ENCODE measurements around the gene ENGASE.

Gene ENGASE

DNA sequence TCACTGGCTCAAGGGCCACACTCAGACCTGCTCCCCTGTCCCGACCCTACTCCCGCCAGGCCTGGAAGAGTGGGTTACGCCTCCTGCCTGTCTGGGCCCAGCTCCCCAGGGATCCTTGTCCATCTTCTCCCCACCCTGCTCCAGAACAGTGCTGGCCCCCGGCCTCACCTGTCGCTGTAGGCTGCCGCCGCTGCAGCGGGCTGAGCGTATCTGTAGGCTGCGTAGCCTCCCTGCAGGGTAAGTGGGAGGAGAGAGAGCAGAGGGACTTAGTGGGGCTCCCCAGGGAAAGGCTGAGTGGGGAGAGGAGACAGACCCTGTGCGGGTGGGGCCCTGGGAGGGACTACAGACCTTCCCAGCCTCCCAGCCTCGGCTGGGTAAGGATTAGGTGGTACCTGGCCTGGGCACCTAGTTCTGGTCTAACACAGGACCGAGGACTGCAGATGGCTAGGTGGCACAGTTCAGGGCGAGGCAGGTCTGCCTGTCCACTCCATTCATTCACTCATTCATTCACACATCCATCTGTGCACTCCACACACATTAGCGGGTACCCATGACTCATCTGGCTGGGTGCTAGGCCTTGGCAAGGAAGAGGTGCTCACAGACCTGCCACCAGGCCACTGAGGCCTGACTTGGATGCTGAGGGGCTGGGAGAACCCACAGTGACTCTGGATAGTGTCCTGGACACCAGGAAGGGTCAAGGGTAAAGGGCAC, 20.9 kb downstream of the ENGASE start:
- no peak for DNase-seq

DNA sequence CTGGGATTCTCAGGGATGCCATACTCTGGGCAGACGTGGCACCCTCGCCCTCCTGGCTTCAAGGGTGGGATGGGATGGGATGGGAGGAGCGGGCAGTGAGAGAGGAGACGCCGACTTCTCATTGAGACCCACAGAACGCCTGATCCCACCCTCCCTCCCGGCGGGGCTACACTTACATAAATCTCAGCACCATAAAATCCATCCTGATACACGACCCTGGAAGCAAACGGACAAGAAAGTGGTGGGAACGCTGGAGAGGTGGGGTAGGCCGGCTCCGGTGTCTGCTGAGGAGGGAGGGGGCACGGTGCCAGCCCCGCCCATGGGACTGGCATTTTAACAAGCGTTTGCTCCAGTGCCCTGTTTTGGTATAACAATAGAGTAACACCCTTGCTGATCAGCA, 21.9 kb downstream of the ENGASE start:
- DNase-seq, result no peak

GRCh38 chr17:79097226-79098055, 22.8 kb downstream of the ENGASE start:
- DNase-seq, result no peak

DNA sequence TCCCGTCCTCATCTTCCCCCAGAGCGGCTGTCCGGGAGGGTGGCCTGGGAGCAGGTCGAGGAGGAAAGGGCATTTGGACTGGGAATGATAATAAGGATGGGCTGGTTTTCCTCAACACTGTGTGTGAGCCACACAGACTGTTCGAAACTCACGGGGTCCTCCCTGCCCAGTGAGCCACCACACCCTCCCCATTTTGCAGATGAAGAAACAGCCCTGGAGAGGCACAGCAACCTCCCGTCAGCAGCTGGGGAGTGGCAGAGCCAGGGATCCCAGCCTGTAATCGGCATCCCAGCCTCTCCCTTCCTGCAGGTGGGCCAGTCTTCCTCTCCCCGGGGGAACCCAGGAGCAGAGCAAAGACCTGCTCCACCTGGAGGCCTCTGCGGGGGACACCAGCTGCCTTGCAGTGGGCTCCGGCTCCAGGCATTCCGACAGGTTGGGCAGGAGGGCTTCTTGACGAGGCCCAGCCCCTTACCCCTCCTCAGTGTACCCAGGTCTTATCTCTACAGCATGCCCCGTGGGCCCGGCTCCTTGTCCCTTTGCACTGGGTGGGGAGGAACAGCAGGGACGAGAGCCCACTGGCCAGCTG, 23.8 kb downstream of the ENGASE start:
- DNase-seq, result no peak

DNA sequence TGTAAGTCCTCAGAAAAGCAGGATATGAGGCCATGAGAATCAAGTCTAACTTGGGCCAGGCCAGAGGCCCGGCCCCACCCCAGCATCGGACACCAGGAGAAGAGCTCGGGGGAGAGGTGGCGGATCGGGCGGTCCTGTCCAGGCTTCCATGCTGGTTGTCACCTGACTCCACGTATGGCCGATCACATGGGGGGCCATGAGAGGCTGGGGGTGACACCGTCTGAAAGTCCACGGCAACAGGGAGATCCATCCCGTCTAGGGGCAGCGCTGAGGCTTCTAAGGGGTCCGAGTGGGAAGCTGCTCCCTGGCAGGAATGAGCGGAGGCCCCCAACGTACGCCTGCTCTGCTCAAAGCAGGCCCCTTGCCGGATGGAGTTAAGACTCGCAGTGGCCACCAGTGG, 25.8 kb downstream of the ENGASE start:
- DNase-seq, result no peak

DNA sequence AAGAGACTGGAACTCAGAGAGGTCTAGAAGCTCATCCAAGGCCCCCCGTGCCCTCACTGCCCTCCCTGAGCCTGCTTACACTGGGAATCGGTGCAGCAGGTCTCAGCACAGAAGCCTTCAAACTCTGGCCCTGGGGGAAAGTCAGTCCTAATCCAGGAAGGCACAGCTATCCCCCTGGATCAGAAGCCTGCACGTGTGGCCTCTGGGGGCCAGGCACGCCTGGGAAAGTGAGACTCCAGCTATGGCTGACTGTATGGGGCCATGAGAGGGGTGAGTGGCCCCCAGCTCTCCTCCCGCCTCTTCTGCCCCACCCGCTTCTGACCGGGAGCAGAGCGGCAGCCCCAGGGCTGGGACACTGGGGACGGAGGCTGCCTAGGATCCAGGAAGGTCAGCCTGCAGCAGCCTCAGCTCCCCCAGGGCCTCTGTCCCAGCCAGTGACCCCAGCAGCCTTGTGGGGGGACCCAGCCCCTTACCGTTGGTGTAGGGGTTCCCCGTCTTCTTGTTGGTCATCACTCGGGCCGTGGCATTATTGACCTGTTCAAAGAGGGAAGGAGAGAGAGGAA, 26.6 kb downstream of the ENGASE start:
- no peak for DNase-seq

DNA sequence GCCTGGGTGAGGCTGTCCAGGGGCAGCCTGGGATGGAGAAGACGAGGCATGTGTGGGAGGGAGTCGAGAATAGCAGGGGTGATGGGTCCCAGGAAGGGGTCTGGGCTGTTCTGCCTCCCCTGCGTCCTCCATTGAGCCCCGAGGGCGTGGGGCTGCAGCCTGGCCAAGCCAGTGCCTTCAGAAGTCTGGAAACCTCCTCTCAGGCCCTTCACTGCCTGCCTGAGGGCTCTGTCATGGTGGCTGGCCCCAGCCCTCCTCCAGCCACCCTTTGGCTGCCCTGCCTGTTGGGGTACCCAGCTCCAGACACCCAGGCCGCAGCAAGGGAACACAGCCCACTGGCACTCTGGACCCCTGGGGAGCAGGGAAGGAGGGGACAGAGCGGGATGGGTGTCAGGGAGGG, 27.6 kb downstream of the ENGASE start:
- DNase-seq, result no peak

- DNase-seq, result no peak
Measured at GRCh38 chr17:79104898-79105600, 30.4 kb downstream of the ENGASE start.

DNA sequence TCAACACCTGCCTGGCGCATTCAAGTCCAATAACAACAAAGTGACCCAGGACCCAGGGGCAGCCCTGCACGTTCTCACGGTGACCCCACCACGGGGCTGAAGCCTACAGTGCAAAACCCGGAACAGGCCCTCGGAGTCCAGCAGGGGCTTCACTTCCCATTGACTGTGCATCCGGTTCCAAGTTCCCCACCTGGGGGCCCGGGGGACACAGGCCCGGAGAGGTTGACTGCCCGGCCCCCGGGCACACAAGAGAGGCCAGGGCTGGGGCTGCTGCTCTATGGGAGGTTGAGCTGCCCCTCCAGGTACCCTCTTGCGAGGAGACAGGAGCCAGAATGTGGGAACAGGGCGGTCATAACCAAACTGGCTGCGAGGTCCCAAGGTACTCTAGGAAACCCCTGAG, 31.3 kb downstream of the ENGASE start:
- DNase-seq, result no peak

DNA sequence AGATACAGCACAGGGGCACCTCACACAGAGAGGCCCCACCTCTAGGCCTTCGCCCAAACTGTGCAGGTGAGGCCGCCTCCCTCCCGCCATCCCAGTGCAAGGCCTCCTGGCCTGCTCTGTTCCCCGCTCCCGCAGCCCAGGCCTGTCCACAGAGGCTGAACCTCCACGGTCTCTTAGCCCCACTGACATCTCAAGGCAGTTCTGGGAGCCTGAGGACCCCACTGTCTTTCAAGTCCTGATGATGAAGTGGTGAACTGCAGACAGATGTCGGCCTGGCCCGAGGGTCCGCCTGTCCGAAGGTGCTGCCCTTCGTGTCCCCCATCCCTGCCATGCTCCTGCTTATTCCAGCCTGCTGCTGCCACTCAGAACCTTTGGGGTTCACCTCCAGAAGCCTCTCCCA, 32.3 kb downstream of the ENGASE start:
- DNase-seq, result no peak

GRCh38 chr17:79107499-79108231, 33.0 kb downstream of the ENGASE start:
- DNase-seq, result no peak

- DNase-seq, result no peak
Measured at GRCh38 chr17:79108232-79108850, 33.7 kb downstream of the ENGASE start.

DNA sequence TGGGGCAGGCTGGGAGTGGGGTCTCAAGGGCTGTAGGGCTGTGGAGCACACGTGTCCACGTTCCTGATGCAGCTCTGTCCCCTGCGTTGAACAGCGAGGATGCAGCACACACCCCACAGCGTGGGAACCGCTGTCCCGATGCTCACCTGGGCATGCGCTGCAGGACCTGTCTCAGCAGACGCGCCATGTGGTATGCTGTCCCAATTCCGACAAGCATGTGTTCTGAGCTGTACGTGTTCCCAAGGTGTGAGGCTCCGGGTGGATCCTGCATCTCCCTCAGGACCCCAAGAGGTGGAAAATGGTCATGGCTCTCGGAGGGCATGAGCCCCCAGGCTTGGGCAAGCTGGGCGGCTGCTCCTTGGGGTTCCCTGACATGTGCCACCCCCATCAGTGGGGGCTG, 34.2 kb downstream of the ENGASE start:
- DNase-seq, result no peak

GRCh38 chr17:79109584-79109983, 35.0 kb downstream of the ENGASE start:
- DNase-seq, result no peak

GRCh38 chr17:79111097-79111496, 36.5 kb downstream of the ENGASE start:
- DNase-seq, result no peak

DNA sequence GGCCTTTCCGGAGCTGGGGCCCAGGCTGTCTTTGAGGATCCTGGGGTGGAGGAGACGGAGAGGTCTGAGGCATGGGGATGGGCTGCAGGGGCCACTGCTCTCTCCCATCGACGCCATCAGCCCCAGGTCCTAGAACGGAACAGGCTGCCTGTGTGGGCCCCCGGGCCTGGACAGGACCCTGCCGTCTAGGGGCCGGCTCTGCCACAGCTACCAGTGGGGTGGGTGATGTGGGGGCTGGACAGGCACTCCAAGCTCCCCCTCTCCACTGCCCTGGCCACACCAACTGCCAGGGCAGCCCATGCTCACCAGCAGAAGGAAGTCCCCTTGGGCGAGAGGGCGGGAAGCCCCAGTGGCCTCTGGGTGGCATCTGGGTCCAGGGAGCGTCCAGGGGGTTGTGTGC, 37.8 kb downstream of the ENGASE start:
- DNase-seq, result no peak

- DNase-seq, result no peak
Measured at GRCh38 chr17:79113699-79114457, 39.3 kb downstream of the ENGASE start.

DNA sequence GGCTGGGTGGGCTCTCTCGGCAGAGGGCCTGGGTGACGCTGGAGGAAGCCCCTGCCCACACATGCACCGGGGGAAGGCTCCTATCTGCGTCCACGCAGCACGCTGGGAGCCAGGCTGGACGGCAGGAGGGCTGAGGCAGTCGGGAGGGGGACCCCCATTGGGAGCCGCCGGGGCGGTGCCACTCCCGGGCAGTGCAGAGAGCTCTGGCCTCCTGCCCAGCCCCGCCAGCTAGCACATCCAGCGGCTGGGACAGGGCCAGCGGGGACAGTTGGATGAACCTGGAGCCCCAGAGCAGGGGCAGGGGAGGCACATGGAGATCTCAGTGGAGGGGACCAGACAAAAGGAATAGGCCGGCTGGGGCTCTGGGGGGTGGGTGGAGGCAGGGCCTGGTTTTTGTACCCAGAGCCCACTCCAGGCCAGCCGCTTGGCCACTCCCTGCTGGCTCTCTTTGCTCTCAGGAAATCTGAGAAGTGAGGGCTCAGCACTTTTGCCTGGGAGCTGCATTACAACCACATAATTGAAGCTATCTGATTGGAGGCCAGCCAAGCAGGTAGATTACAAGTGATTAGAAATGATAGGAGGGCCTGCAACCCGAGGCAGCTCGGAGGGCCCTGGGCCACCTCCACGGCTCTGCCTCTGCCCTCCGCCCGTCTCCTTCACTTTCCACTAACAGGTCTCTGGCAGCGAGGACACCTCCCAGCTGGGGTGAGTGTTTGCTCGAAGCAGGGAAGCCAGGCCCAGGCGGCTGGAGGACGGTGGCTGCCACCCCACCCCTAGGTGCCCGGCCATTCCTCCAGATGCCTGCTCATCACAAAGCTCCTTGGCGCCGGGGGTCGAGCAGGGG, 40.1 kb downstream of the ENGASE start:
- peak; percentile 74 for DNase-seq

- no peak for DNase-seq
Measured at GRCh38 chr17:79115487-79115886, 40.9 kb downstream of the ENGASE start.

Data from NCI-H510A (cell line).